GM21529 (cell line): ENCODE measurements around the gene TBC1D22A.

Experiments used
- ATAC-seq: cut with Tn5 transposase; IDR thresholded peaks from one replicate; pipeline ENCODE4 v1.9.1; 2021; ENCODE audit not compliant: unreplicated experiment

TBC1D22A gene

GRCh38 chr22:46923394-46923793, 160.9 kb downstream of the TBC1D22A start:
- no peak for ATAC-seq

- ATAC-seq: no peak
These were observed 163.4 kb downstream of the TBC1D22A start for GRCh38 chr22:46925818-46926217.

GRCh38 chr22:46929046-46929709, 166.7 kb downstream of the TBC1D22A start:
- no peak for ATAC-seq

GRCh38 chr22:46929710-46930204, 167.3 kb downstream of the TBC1D22A start:
- ATAC-seq: no peak

GRCh38 chr22:46931414-46931813, 169.0 kb downstream of the TBC1D22A start:
- ATAC-seq: no peak

- no peak for ATAC-seq
These were observed 169.4 kb downstream of the TBC1D22A start for GRCh38 chr22:46931881-46932280.

- no peak for ATAC-seq
These were observed 170.8 kb downstream of the TBC1D22A start for GRCh38 chr22:46933040-46933930.

- no peak for ATAC-seq
These were observed 171.8 kb downstream of the TBC1D22A start for GRCh38 chr22:46934172-46934745.

GRCh38 chr22:46934746-46935491, 172.5 kb downstream of the TBC1D22A start:
- ATAC-seq: peak; percentile 45

GRCh38 chr22:46935506-46936377, 173.3 kb downstream of the TBC1D22A start:
- no peak for ATAC-seq

GRCh38 chr22:46936378-46936903, 174.0 kb downstream of the TBC1D22A start:
- no peak for ATAC-seq

GRCh38 chr22:46937185-46937584, 174.7 kb downstream of the TBC1D22A start:
- ATAC-seq: no peak

GRCh38 chr22:46937939-46938338, 175.5 kb downstream of the TBC1D22A start:
- no peak for ATAC-seq

- no peak for ATAC-seq
These were observed 179.7 kb downstream of the TBC1D22A start for GRCh38 chr22:46941968-46942798.

- no peak for ATAC-seq
These were observed 180.6 kb downstream of the TBC1D22A start for GRCh38 chr22:46942799-46943785.

- ATAC-seq: no peak
These were observed 183.0 kb downstream of the TBC1D22A start for GRCh38 chr22:46945481-46945880.

- ATAC-seq: no peak
These were observed 184.0 kb downstream of the TBC1D22A start for GRCh38 chr22:46946383-46946962.
